CD4-positive, alpha-beta memory T cell (primary cell): ENCODE measurements around the gene NAE1. TPM values are rescaled to one million over a fixed set of nuclear protein-coding genes. Genes with fewer than 3 reads are reported as not detected.
A peak's percentile ranks its signal among the peaks of the same experiment; 100 is the strongest.

Experiments used
- CTCF ChIA-PET: fragments of 350-600 bp; sonication (Branson Sonifier 250); formaldehyde crosslinking; loops from one replicate; lab custom pipeline; 2021; ENCODE audit warnings: inconsistent platforms; ENCODE audit not compliant: partially characterized antibody; lab: Charles Lee
- POLR2A ChIA-PET: fragments of 350-600 bp; sonication (Branson Sonifier 250); formaldehyde crosslinking; loops from one replicate; lab custom pipeline; 2021; ENCODE audit not compliant: partially characterized antibody; lab: Charles Lee
- DNase-seq, 5 donors: peaks; one replicate each; pipeline versions ENCODE4 v3.0.0 to v3.0.0-alpha.2; 2020 to 2022; ENCODE audit warnings: mixed read lengths in 1 of 5
- H3K27ac ChIP-seq: one replicate; pipeline ENCODE4 v1.7.0; 2013; ENCODE audit warnings: low read depth, low read length
- H3K27me3 ChIP-seq: 2 replicates; pipeline ENCODE4 v1.7.0; 2013; ENCODE audit warnings: mild to moderate bottlenecking, low read length, moderate library complexity; ENCODE audit not compliant: insufficient read depth
- H3K36me3 ChIP-seq: 2 replicates; pipeline ENCODE4 v1.7.0; 2013; ENCODE audit warnings: mild to moderate bottlenecking, low read length, moderate library complexity; ENCODE audit not compliant: insufficient read depth
- H3K4me1 ChIP-seq: 2 replicates; pipeline ENCODE4 v1.7.0; 2013; ENCODE audit warnings: mild to moderate bottlenecking, low read length, moderate library complexity; ENCODE audit not compliant: insufficient read depth
- H3K4me3 ChIP-seq, 2 donors: one replicate each; pipeline ENCODE4 v1.7.0; 2013; ENCODE audit warnings: low read length in 2 of 2, mild to moderate bottlenecking in 1 of 2
- H3K9me3 ChIP-seq, 2 donors: one replicate each; pipeline ENCODE4 v1.7.0; 2013; ENCODE audit warnings: low read length in 2 of 2, control low read depth in 1 of 2; ENCODE audit not compliant: control insufficient read depth in 1 of 2
- H3K27ac Mint-ChIP-seq, 7 donors: one replicate each; pipeline ENCODE4 v1.8.0; 2020 to 2021; ENCODE audit warnings: mixed read lengths in 7 of 7, mild to moderate bottlenecking in 6 of 7, inconsistent platforms in 3 of 7, moderate library complexity in 3 of 7
- H3K27me3 Mint-ChIP-seq, 2 donors: one replicate each; pipeline ENCODE4 v1.8.0; 2020 to 2021; ENCODE audit warnings: mixed read lengths in 2 of 2
- H3K36me3 Mint-ChIP-seq, 2 donors: one replicate each; pipeline ENCODE4 v1.8.0; 2020 to 2021; ENCODE audit warnings: mixed read lengths in 2 of 2, inconsistent platforms in 1 of 2, mild to moderate bottlenecking in 1 of 2
- H3K4me1 Mint-ChIP-seq, 4 donors: one replicate each; pipeline ENCODE4 v1.8.0; 2020 to 2021; ENCODE audit warnings: mixed read lengths in 4 of 4, mild to moderate bottlenecking in 1 of 4
- H3K4me3 Mint-ChIP-seq, 8 donors: one replicate each; pipeline ENCODE4 v1.8.0; 2020 to 2021; ENCODE audit warnings: mixed read lengths in 8 of 8, mild to moderate bottlenecking in 7 of 8, moderate library complexity in 6 of 8, inconsistent platforms in 3 of 8
- H3K9me3 Mint-ChIP-seq, 8 donors: one replicate each; pipeline ENCODE4 v1.8.0; 2020 to 2021; ENCODE audit warnings: mixed read lengths in 8 of 8, mild to moderate bottlenecking in 5 of 8, inconsistent platforms in 3 of 8, moderate library complexity in 1 of 8
- intact Hi-C: fragments of 100-400 bp; cut with micrococcal nuclease; formaldehyde crosslinking; loops from one replicate; pipeline ENCODE4 v1.15.1; 2023
- polyA plus RNA-seq, 2 donors: library from polyadenylated mRNA; unstranded; fragments of 300-500 nt; fragmentation: Illumina TruSeq; gene quantifications; one replicate each; pipeline ENCODE4 v1.2.3, GENCODE V29; 2021
- total RNA-seq, 2 experiments: library from RNA; stranded (reverse); gene quantifications; one replicate each; pipeline ENCODE4 v1.2.3, GENCODE V29; 2021

Gene NAE1
- total and polyA plus RNA-seq, 4 experiments from 2014 or later: 70.4 to 101 (median 94.5) TPM

- H3K27ac Mint-ChIP-seq: no peak overlapping the region
- CTCF ChIA-PET: interaction anchor here (2.4 to 3.5 kb wide), 2 partner anchors 12 to 25 kb away, joined by 9 to 19 read pairs; partner anchors contain the start of gene NAE1
- POLR2A ChIA-PET: interaction anchor here (0.9 to 1.4 kb wide), 2 partner anchors 10 to 12 kb away, joined by 3 to 4 read pairs; partner anchors contain the start of gene NAE1
- no peaks in the 10 kb centered on the region for H3K9me3 Mint-ChIP-seq
- Histone ChIP-seq H3K27ac (no peak overlapping the region), H3K4me3 (no peak overlapping the region), H3K27me3 (peaks cover 17% of the 10 kb centered on the region), H3K4me1 (no peaks in the 10 kb centered on the region), H3K36me3 (no peaks in the 10 kb centered on the region), H3K9me3 (no peaks in the 10 kb centered on the region)
- no peak overlapping the region for H3K4me3 Mint-ChIP-seq
- H3K27me3 Mint-ChIP-seq: peaks cover 37 to 40% of the 10 kb centered on the region in 2 donors
- peaks cover 2 to 10% (median 8%) of the 10 kb centered on the region in 4 donors for H3K4me1 Mint-ChIP-seq
- no peak for DNase-seq
- intact Hi-C loops: no loop called here
- no peaks in the 10 kb centered on the region for H3K36me3 Mint-ChIP-seq
Measured at GRCh38 chr16:66842765-66843164, 12.0 kb upstream of the NAE1 start.

GRCh38 chr16:66841366-66841765 lies 10.6 kb upstream of the NAE1 start:
- Histone ChIP-seq H3K9me3 (no peaks in the 10 kb centered on the region), H3K4me3 (no peak overlapping the region), H3K27me3 (peaks cover 17% of the 10 kb centered on the region), H3K4me1 (no peaks in the 10 kb centered on the region), H3K36me3 (no peaks in the 10 kb centered on the region), H3K27ac (no peak overlapping the region)
- peaks cover 2 to 10% (median 8%) of the 10 kb centered on the region in 4 donors for H3K4me1 Mint-ChIP-seq
- no peak overlapping the region for H3K27ac Mint-ChIP-seq
- no peak for DNase-seq
- H3K9me3 Mint-ChIP-seq: no peaks in the 10 kb centered on the region
- H3K36me3 Mint-ChIP-seq: no peaks in the 10 kb centered on the region
- CTCF ChIA-PET: interaction anchor here (2.4 to 3.5 kb wide), 2 partner anchors 11 to 27 kb away, joined by 9 to 19 read pairs; partner anchors contain the start of gene NAE1
- intact Hi-C loops: no loop called here
- no peak overlapping the region for H3K4me3 Mint-ChIP-seq
- H3K27me3 Mint-ChIP-seq: peaks cover 35 to 36% of the 10 kb centered on the region in 2 donors
- POLR2A ChIA-PET: interaction anchor here (1.4 kb wide), 1 partner anchor 10 kb away, joined by 4 read pairs; the partner anchor contains the start of gene NAE1

GRCh38 chr16:66840883-66841282 lies 10.1 kb upstream of the NAE1 start:
- ChIA-PET CTCF (interaction anchor here (0.6 to 3.5 kb wide), 2 partner anchors 11 to 29 kb away, joined by 3 to 19 read pairs; partner anchors contain the start of gene NAE1), POLR2A (no interaction called here)
- Histone ChIP-seq H3K27ac (no peak overlapping the region), H3K4me1 (no peaks in the 10 kb centered on the region), H3K9me3 (no peaks in the 10 kb centered on the region), H3K27me3 (peaks cover 17% of the 10 kb centered on the region), H3K4me3 (no peak overlapping the region), H3K36me3 (no peaks in the 10 kb centered on the region)
- DNase-seq: no peak
- Mint-ChIP-seq H3K36me3 (no peaks in the 10 kb centered on the region), H3K4me1 (peaks cover 2 to 10% (median 4%) of the 10 kb centered on the region in 4 donors), H3K27me3 (peaks cover 31 to 32% of the 10 kb centered on the region in 2 donors), H3K4me3 (no peak overlapping the region), H3K9me3 (peaks cover 0 to under 1% (median 0%) of the 10 kb centered on the region in 8 donors), H3K27ac (no peak overlapping the region)
- intact Hi-C loops: no loop called here

- Mint-ChIP-seq H3K4me3 (no peak overlapping the region), H3K9me3 (peaks cover 0 to 1% (median 0%) of the 10 kb centered on the region in 8 donors), H3K4me1 (peaks cover 0 to 1% (median under 1%) of the 10 kb centered on the region in 4 donors), H3K27me3 (peaks cover 7 to 10% of the 10 kb centered on the region in 2 donors), H3K36me3 (no peaks in the 10 kb centered on the region), H3K27ac (no peak overlapping the region)
- Histone ChIP-seq H3K27ac (no peak overlapping the region), H3K27me3 (no peaks in the 10 kb centered on the region), H3K4me1 (peaks cover 10% of the 10 kb centered on the region), H3K9me3 (no peaks in the 10 kb centered on the region), H3K4me3 (no peak overlapping the region), H3K36me3 (no peaks in the 10 kb centered on the region)
- DNase-seq: no peak
- ChIA-PET CTCF (interaction anchor here (7.3 kb wide), 1 partner anchor 32 kb away, joined by 95 read pairs; no protein-coding TSS in a partner anchor), POLR2A (no interaction called here)
- intact Hi-C loops: no loop called here
Measured at GRCh38 chr16:66834746-66835145, 4.0 kb upstream of the NAE1 start.

- Mint-ChIP-seq H3K27me3 (peaks cover 2% of the 10 kb centered on the region in 2 donors), H3K27ac (peak overlapping the region in 2 of 7 donors; percentile 46 to 57), H3K36me3 (peaks cover under 1 to 6% of the 10 kb centered on the region in 2 donors), H3K9me3 (peaks cover 0 to 1% (median 0%) of the 10 kb centered on the region in 8 donors), H3K4me1 (peaks cover 10 to 21% (median 15%) of the 10 kb centered on the region in 4 donors), H3K4me3 (peak overlapping the region in 1 of 8 donors; percentile 43)
- intact Hi-C loops: no loop called here
- H3K4me1 ChIP-seq: peaks cover 30% of the 10 kb centered on the region
- no peak overlapping the region for H3K4me3 ChIP-seq
- H3K36me3 ChIP-seq: no peaks in the 10 kb centered on the region
- DNase-seq: no peak
- ChIA-PET POLR2A (no interaction called here), CTCF (interaction anchor here (2.5 to 7.3 kb wide), 2 partner anchors 17 to 34 kb away, joined by 22 to 95 read pairs; no protein-coding TSS in a partner anchor)
- H3K27ac ChIP-seq: no peak overlapping the region
- no peaks in the 10 kb centered on the region for H3K27me3 ChIP-seq
- no peaks in the 10 kb centered on the region for H3K9me3 ChIP-seq
Measured at GRCh38 chr16:66832661-66833305, 2.0 kb upstream of the NAE1 start.

- intact Hi-C loops: no loop called here
- Histone ChIP-seq H3K4me1 (peaks cover 31% of the 10 kb centered on the region), H3K9me3 (no peaks in the 10 kb centered on the region), H3K27ac (no peak overlapping the region), H3K27me3 (no peaks in the 10 kb centered on the region), H3K4me3 (no peak overlapping the region), H3K36me3 (no peaks in the 10 kb centered on the region)
- CTCF ChIA-PET: interaction anchor here (0.6 to 7.3 kb wide), 6 partner anchors 16 to 268 kb away, joined by 3 to 95 read pairs (median 21); no protein-coding TSS in a partner anchor
- Mint-ChIP-seq H3K4me3 (no peak overlapping the region), H3K36me3 (peaks cover 4 to 9% of the 10 kb centered on the region in 2 donors), H3K27ac (peak overlapping the region in 2 of 7 donors; percentile 57 to 65), H3K4me1 (peaks cover 14 to 25% (median 18%) of the 10 kb centered on the region in 4 donors), H3K27me3 (peaks cover 2% of the 10 kb centered on the region in 2 donors), H3K9me3 (peaks cover 0 to 1% (median 0%) of the 10 kb centered on the region in 8 donors)
- DNase-seq: no peak
- POLR2A ChIA-PET: no interaction called here
Measured at GRCh38 chr16:66832190-66832589, 1.4 kb upstream of the NAE1 start.

- Mint-ChIP-seq H3K4me1 (peaks cover 17 to 30% (median 20%) of the 10 kb centered on the region in 4 donors), H3K27ac (no peak overlapping the region), H3K9me3 (no peaks in the 10 kb centered on the region), H3K27me3 (no peaks in the 10 kb centered on the region), H3K36me3 (peaks cover 39 to 70% of the 10 kb centered on the region in 2 donors), H3K4me3 (no peak overlapping the region)
- POLR2A ChIA-PET: no interaction called here
- intact Hi-C loops: no loop called here
- no peak for DNase-seq
- Histone ChIP-seq H3K9me3 (no peaks in the 10 kb centered on the region), H3K36me3 (peaks cover 35% of the 10 kb centered on the region), H3K4me1 (peaks cover 22% of the 10 kb centered on the region), H3K27me3 (no peaks in the 10 kb centered on the region), H3K27ac (no peak overlapping the region), H3K4me3 (no peak overlapping the region)
- CTCF ChIA-PET: interaction anchor here (1.0 to 3.3 kb wide), 4 partner anchors 19 to 49 kb away, joined by 3 to 11 read pairs (median 3); no protein-coding TSS in a partner anchor
Measured at GRCh38 chr16:66824006-66824405, 6.8 kb downstream of the NAE1 start.
